ENCODE results near the gene EEA1.

Gene EEA1

GRCh38 chr12:92735131-92735721 is 193.9 kb downstream of the EEA1 start (continued):
- TF ChIP-seq ZNF280D (tag by site-specific recombination; IDR thresholded peaks at IDR 0.05), result no peak
- peak; percentile 45; the same call in 1 of the 2 replicates for TF ChIP-seq ZNF629 (tag by site-specific recombination; IDR thresholded peaks at IDR 0.05)
- TF ChIP-seq ZNF133 (tag by site-specific recombination; IDR thresholded peaks at IDR 0.05), result no peak
- no peak for TF ChIP-seq ZNF785 (tag by site-specific recombination; IDR thresholded peaks at IDR 0.05)
- TF ChIP-seq EGR2 (tag by site-specific recombination; IDR thresholded peaks at IDR 0.05; ENCODE audit: low read depth), result no peak
- TF ChIP-seq KLF8 (tag by site-specific recombination; IDR thresholded peaks at IDR 0.05), result no peak
- TF ChIP-seq ZBTB48 (tag by site-specific recombination; IDR thresholded peaks at IDR 0.05), result no peak
- TF ChIP-seq ZNF362 (tag by site-specific recombination; IDR thresholded peaks at IDR 0.05), result no peak
- no peak for TF ChIP-seq ZNF138 (tag by site-specific recombination; IDR thresholded peaks at IDR 0.05; ENCODE audit: borderline replicate concordance)
- TF ChIP-seq SP2 (tag by site-specific recombination; IDR thresholded peaks at IDR 0.05), result no peak
- no peak for TF ChIP-seq HOXA7 (CRISPR knock-in tag; IDR thresholded peaks at IDR 0.05; ENCODE audit: borderline replicate concordance)
- TF ChIP-seq PBX3 (CRISPR knock-in tag; IDR thresholded peaks at IDR 0.05), result no peak
- no peak for TF ChIP-seq MZF1 (tag by site-specific recombination; IDR thresholded peaks at IDR 0.05; ENCODE audit: borderline replicate concordance)
- no peak for TF ChIP-seq ZBTB7A (tag by site-specific recombination; IDR thresholded peaks at IDR 0.05; ENCODE audit: low read depth)
- TF ChIP-seq ZNF335 (tag by site-specific recombination; conservative IDR thresholded peaks at IDR 0.05), result 0 out of 2 replicates have a peak, but pooled peaks have one; percentile 36
- TF ChIP-seq ZNF114 (tag by site-specific recombination; IDR thresholded peaks at IDR 0.05), result no peak
- TF ChIP-seq BCL11B (tag by site-specific recombination; IDR thresholded peaks at IDR 0.05; ENCODE audit: low read depth), result no peak
- TF ChIP-seq ZNF558 (tag by site-specific recombination; IDR thresholded peaks at IDR 0.05), result peak; percentile 45; the same call in 1 of the 2 replicates
- no peak for TF ChIP-seq ZNF426 (tag by site-specific recombination; IDR thresholded peaks at IDR 0.05)
- TF ChIP-seq RBAK (tag by site-specific recombination; IDR thresholded peaks at IDR 0.05), result no peak
- no peak for TF ChIP-seq ATF2 (tag by site-specific recombination; IDR thresholded peaks at IDR 0.05; ENCODE audit: low read depth)
- TF ChIP-seq ZNF560 (tag by site-specific recombination; IDR thresholded peaks at IDR 0.05; ENCODE audit: borderline replicate concordance), result no peak
- TF ChIP-seq ZNF404 (tag by site-specific recombination; IDR thresholded peaks at IDR 0.05), result no peak
- TF ChIP-seq ZNF585B (tag by site-specific recombination; IDR thresholded peaks at IDR 0.05), result no peak
- TF ChIP-seq OSR2 (tag by site-specific recombination; IDR thresholded peaks at IDR 0.05), result peak; percentile 97
- no peak for TF ChIP-seq KLF17 (tag by site-specific recombination; IDR thresholded peaks at IDR 0.05)
- TF ChIP-seq ZNF132 (tag by site-specific recombination; IDR thresholded peaks at IDR 0.05; ENCODE audit: borderline replicate concordance), result no peak
- no peak for TF ChIP-seq ZNF513 (tag by site-specific recombination; IDR thresholded peaks at IDR 0.05)
- no peak for TF ChIP-seq ZNF529 (tag by site-specific recombination; IDR thresholded peaks at IDR 0.05; ENCODE audit: insufficient replicate concordance)
- TF ChIP-seq ZNF266 (tag by site-specific recombination; IDR thresholded peaks at IDR 0.05; ENCODE audit: low read depth), result no peak

Measured in HEK293 (cell line).